Measurements from ENCODE around the gene PLLP.

- TF ChIP-seq CTCF (conservative IDR thresholded peaks at IDR 0.05; ENCODE audit: low read length), result no peak
- TF ChIP-seq EZH2phosphoT487 (IDR thresholded peaks at IDR 0.05; ENCODE audit: borderline replicate concordance, low read depth, low read length), result no peak
Observed at GRCh38 chr16:57256601-57257395, 27.7 kb downstream of the PLLP start.

All from OCI-LY7 (cell line).